ENCODE results near the gene MAPKBP1. TPM values are rescaled to one million over a fixed set of nuclear protein-coding genes. Genes with fewer than 3 reads are reported as not detected.

Gene MAPKBP1
- total RNA-seq, 1 experiment from 2014 or later = 29.3 TPM

GRCh38 chr15:41817781-41818180 is 43.5 kb downstream of the MAPKBP1 start:
- TF ChIP-seq EZH2 (IDR thresholded peaks at IDR 0.05; ENCODE audit: borderline replicate concordance, low read depth, low read length, poor library complexity, severe bottlenecking) (no peak), CTCF (conservative IDR thresholded peaks at IDR 0.05; ENCODE audit: low read depth, low read length) (no peak)

GRCh38 chr15:41819455-41820050 is 45.3 kb downstream of the MAPKBP1 start:
- intact Hi-C loops (cut with micrococcal nuclease; ENCODE audit: unreplicated experiment) = no loop called here
- H3K9me3 ChIP-seq (ENCODE audit: low read depth, low read length, poor library complexity, severe bottlenecking) = no peaks in the 10 kb centered on the region
- no peak for DNase-seq (ENCODE audit: low spot score)
- H3K4me3 ChIP-seq (ENCODE audit: low read depth, low read length, poor library complexity, severe bottlenecking) = no peak overlapping the region
- POLR2A ChIA-PET (ENCODE audit: low non-redundant PET) = no interaction called here
- no peaks in the 10 kb centered on the region for H3K4me1 ChIP-seq (ENCODE audit: insufficient read depth, low read length, poor library complexity, severe bottlenecking)
- peaks cover 15% of the 10 kb centered on the region for H3K36me3 ChIP-seq (ENCODE audit: insufficient read depth, low read length, poor library complexity, severe bottlenecking)
- no peaks in the 10 kb centered on the region for H3K27me3 ChIP-seq (replicated peaks; ENCODE audit: insufficient read depth, low read depth, low read length, poor library complexity)
- H3K27ac ChIP-seq (ENCODE audit: low read depth, low read length, poor library complexity, severe bottlenecking) = no peak overlapping the region
- CTCF ChIA-PET = no interaction called here
- no peak for TF ChIP-seq CTCF (conservative IDR thresholded peaks at IDR 0.05; ENCODE audit: low read depth, low read length)
- no peak for TF ChIP-seq EZH2 (IDR thresholded peaks at IDR 0.05; ENCODE audit: borderline replicate concordance, low read depth, low read length, poor library complexity, severe bottlenecking)
- BruUV-seq (replicated peaks) = no TSS peak

More at GRCh38 chr15:41817781-41818180, 43.5 kb downstream of the MAPKBP1 start:
- POLR2A ChIA-PET (ENCODE audit: low non-redundant PET) = no interaction called here
- Histone ChIP-seq H3K4me3 (ENCODE audit: low read depth, low read length, poor library complexity, severe bottlenecking) (no peak overlapping the region), H3K4me1 (ENCODE audit: insufficient read depth, low read length, poor library complexity, severe bottlenecking) (no peaks in the 10 kb centered on the region), H3K27me3 (replicated peaks; ENCODE audit: insufficient read depth, low read depth, low read length, poor library complexity) (no peaks in the 10 kb centered on the region), H3K27ac (ENCODE audit: low read depth, low read length, poor library complexity, severe bottlenecking) (no peak overlapping the region), H3K36me3 (ENCODE audit: insufficient read depth, low read length, poor library complexity, severe bottlenecking) (peaks cover 12% of the 10 kb centered on the region), H3K9me3 (ENCODE audit: low read depth, low read length, poor library complexity, severe bottlenecking) (no peaks in the 10 kb centered on the region)
- DNase-seq (ENCODE audit: low spot score) = no peak
- CTCF ChIA-PET = no interaction called here
- intact Hi-C loops (cut with micrococcal nuclease; ENCODE audit: unreplicated experiment) = no loop called here
- no TSS peak for BruUV-seq (replicated peaks)

GRCh38 chr15:41820791-41821423 is 46.6 kb downstream of the MAPKBP1 start:
- Histone ChIP-seq H3K36me3 (ENCODE audit: insufficient read depth, low read length, poor library complexity, severe bottlenecking) (peaks cover 15% of the 10 kb centered on the region), H3K9me3 (ENCODE audit: low read depth, low read length, poor library complexity, severe bottlenecking) (no peaks in the 10 kb centered on the region), H3K27me3 (replicated peaks; ENCODE audit: insufficient read depth, low read depth, low read length, poor library complexity) (no peaks in the 10 kb centered on the region), H3K4me1 (ENCODE audit: insufficient read depth, low read length, poor library complexity, severe bottlenecking) (no peaks in the 10 kb centered on the region), H3K4me3 (ENCODE audit: low read depth, low read length, poor library complexity, severe bottlenecking) (no peak overlapping the region), H3K27ac (ENCODE audit: low read depth, low read length, poor library complexity, severe bottlenecking) (no peak overlapping the region)
- TF ChIP-seq EZH2 (IDR thresholded peaks at IDR 0.05; ENCODE audit: borderline replicate concordance, low read depth, low read length, poor library complexity, severe bottlenecking) = no peak
- TF ChIP-seq CTCF (conservative IDR thresholded peaks at IDR 0.05; ENCODE audit: low read depth, low read length) = no peak
- POLR2A ChIA-PET (ENCODE audit: low non-redundant PET) = interaction anchor here (0.5 to 1.0 kb wide), 2 partner anchors 31 to 75 kb away, joined by 3 read pairs; no protein-coding TSS in a partner anchor
- intact Hi-C loops (cut with micrococcal nuclease; ENCODE audit: unreplicated experiment) = no loop called here
- CTCF ChIA-PET = no interaction called here
- no TSS peak for BruUV-seq (replicated peaks)
- no peak for DNase-seq (ENCODE audit: low spot score)

All from A673 (cell line).